ENCODE results near the gene PIGK. TPM values are rescaled to one million over a fixed set of nuclear protein-coding genes. Genes with fewer than 3 reads are reported as not detected.

The PIGK gene
- total RNA-seq: 17.0 and 54.3 TPM in 2 replicates

GRCh38 chr1:77219166-77219887 is at the start of gene PIGK:
PIGK (minus strand) TSS chr1:77219430; CDS start chr1:77219402, 28 bp downstream.

Other genes starting within 250 kb of the PIGK start
- gene AK5, start 62.6 kb upstream of the PIGK start, total RNA-seq: 1.8 and 61.4 TPM in 2 replicates